Left ventricle myocardium inferior (tissue), 1 donor: Measurements from ENCODE around the gene HSF2BP. TPM values are rescaled to one million over a fixed set of nuclear protein-coding genes. Genes with fewer than 3 reads are reported as not detected.

Source experiments
- DNase-seq: peaks from one replicate; pipeline ENCODE4 v3.0.0-alpha.2; 2020
- H3K27ac ChIP-seq: fragments of 200-600 bp; replicated peaks from 2 replicates; pipeline ENCODE4 v1.8.0; 2021
- H3K27me3 ChIP-seq: fragments of 200-600 bp; 2 replicates; pipeline ENCODE4 v1.8.0; 2021; ENCODE audit warnings: low read depth
- H3K36me3 ChIP-seq: fragments of 200-600 bp; 2 replicates; pipeline ENCODE4 v1.8.0; 2021
- H3K4me1 ChIP-seq: fragments of 200-600 bp; 2 replicates; pipeline ENCODE4 v1.8.0; 2021
- H3K4me3 ChIP-seq: fragments of 200-600 bp; 2 replicates; pipeline ENCODE4 v1.8.0; 2021; ENCODE audit warnings: mild to moderate bottlenecking, moderate library complexity
- H3K9me3 ChIP-seq: fragments of 200-600 bp; replicated peaks from 2 replicates; pipeline ENCODE4 v1.8.0; 2021
- intact Hi-C: fragments of 100-400 bp; cut with micrococcal nuclease; formaldehyde crosslinking; loops from one replicate; pipeline ENCODE4 v1.11.0; 2022
- total RNA-seq: library from RNA; stranded (reverse); fragmentation: NEBNext Ultra II Directional; extraction: Animal tissue kit (Norgen Biotek cat#: 25700); gene quantifications from one replicate; pipeline ENCODE4 v1.2.1, GENCODE V29; 2021
- TF ChIP-seq, protein P1 (sequence below): fragments of 200-600 bp; IDR thresholded peaks from 2 replicates; pipeline ENCODE4 v1.8.0; 2021; ENCODE audit warnings: antibody characterized with exemption, mild to moderate bottlenecking, borderline replicate concordance
- donor health status: DM: no; HTN: yes; CAD: no; lungs with severe emphysema.

Gene HSF2BP
- total RNA-seq, 1 donor from 2014 or later = 0.16 TPM

- intact Hi-C loops = no loop called here
- Histone ChIP-seq H3K4me1 (no peaks in the 10 kb centered on the region), H3K27ac (no peak overlapping the region), H3K27me3 (no peaks in the 10 kb centered on the region), H3K4me3 (no peak overlapping the region), H3K9me3 (peaks cover 15% of the 10 kb centered on the region), H3K36me3 (no peaks in the 10 kb centered on the region)
- no peak for DNase-seq
- TF ChIP-seq, protein P1, sequence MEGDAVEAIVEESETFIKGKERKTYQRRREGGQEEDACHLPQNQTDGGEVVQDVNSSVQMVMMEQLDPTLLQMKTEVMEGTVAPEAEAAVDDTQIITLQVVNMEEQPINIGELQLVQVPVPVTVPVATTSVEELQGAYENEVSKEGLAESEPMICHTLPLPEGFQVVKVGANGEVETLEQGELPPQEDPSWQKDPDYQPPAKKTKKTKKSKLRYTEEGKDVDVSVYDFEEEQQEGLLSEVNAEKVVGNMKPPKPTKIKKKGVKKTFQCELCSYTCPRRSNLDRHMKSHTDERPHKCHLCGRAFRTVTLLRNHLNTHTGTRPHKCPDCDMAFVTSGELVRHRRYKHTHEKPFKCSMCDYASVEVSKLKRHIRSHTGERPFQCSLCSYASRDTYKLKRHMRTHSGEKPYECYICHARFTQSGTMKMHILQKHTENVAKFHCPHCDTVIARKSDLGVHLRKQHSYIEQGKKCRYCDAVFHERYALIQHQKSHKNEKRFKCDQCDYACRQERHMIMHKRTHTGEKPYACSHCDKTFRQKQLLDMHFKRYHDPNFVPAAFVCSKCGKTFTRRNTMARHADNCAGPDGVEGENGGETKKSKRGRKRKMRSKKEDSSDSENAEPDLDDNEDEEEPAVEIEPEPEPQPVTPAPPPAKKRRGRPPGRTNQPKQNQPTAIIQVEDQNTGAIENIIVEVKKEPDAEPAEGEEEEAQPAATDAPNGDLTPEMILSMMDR = no peak
Observed at GRCh38 chr21:43631411-43632107, 27.7 kb downstream of the HSF2BP start.

- Histone ChIP-seq H3K9me3 (peaks cover 15% of the 10 kb centered on the region), H3K4me3 (no peak overlapping the region), H3K27me3 (no peaks in the 10 kb centered on the region), H3K36me3 (no peaks in the 10 kb centered on the region), H3K27ac (no peak overlapping the region), H3K4me1 (no peaks in the 10 kb centered on the region)
- DNase-seq = no peak
- TF ChIP-seq, protein P1 = no peak
- intact Hi-C loops = no loop called here
Observed at GRCh38 chr21:43627527-43627926, 31.8 kb downstream of the HSF2BP start.

GRCh38 chr21:43626390-43626789 is 32.9 kb downstream of the HSF2BP start:
- no peak for DNase-seq
- intact Hi-C loops = no loop called here
- H3K4me3 ChIP-seq = no peak overlapping the region
- H3K27ac ChIP-seq = no peak overlapping the region
- H3K27me3 ChIP-seq = no peaks in the 10 kb centered on the region
- peaks cover 17% of the 10 kb centered on the region for H3K9me3 ChIP-seq
- TF ChIP-seq, protein P1 = no peak
- H3K36me3 ChIP-seq = no peaks in the 10 kb centered on the region
- H3K4me1 ChIP-seq = no peaks in the 10 kb centered on the region

- H3K9me3 ChIP-seq = peaks cover 37% of the 10 kb centered on the region
- intact Hi-C loops = no loop called here
- no peaks in the 10 kb centered on the region for H3K36me3 ChIP-seq
- H3K27ac ChIP-seq = no peak overlapping the region
- no peaks in the 10 kb centered on the region for H3K27me3 ChIP-seq
- no peak for DNase-seq
- no peaks in the 10 kb centered on the region for H3K4me1 ChIP-seq
- TF ChIP-seq, protein P1 = no peak
- H3K4me3 ChIP-seq = no peak overlapping the region
Observed at GRCh38 chr21:43624339-43624738, 34.9 kb downstream of the HSF2BP start.

DNA sequence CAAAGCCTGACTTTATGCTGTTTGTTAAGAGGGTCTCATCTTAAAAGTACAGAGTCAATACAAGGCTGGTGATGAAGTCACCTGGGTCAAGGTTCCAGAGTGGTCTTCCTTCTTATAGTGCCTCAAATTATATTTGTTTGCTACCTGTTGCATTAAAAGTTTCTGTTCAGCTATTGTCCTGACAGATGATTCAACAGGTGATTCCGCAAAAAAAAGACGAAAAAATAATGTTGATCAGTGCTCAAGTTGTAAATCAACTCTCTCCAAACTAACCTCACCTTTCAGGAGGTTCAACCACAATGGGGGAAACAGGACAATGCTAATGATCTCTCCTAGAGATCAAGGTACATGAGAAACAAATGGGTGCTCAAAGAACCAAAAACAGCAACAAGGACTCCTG is 35.7 kb downstream of the HSF2BP start:
- no peak for DNase-seq
- Histone ChIP-seq H3K4me3 (no peak overlapping the region), H3K4me1 (no peaks in the 10 kb centered on the region), H3K27me3 (no peaks in the 10 kb centered on the region), H3K9me3 (peaks cover 31% of the 10 kb centered on the region), H3K27ac (no peak overlapping the region), H3K36me3 (no peaks in the 10 kb centered on the region)
- TF ChIP-seq, protein P1 = no peak
- intact Hi-C loops = no loop called here
